GM19468 (cell line): ENCODE measurements around the gene MAPK8IP3.
"Not testable (repeated sequence)": the region's sequence is repeated elsewhere in the genome, so short reads cannot be mapped to it uniquely, and the experiment has no call there.

ENCODE experiments used
- ATAC-seq: cut with Tn5 transposase; IDR thresholded peaks from one replicate; pipeline ENCODE4 v1.9.1; 2021; ENCODE audit warnings: mild to moderate bottlenecking, moderate library complexity, moderate number of reproducible peaks; ENCODE audit not compliant: unreplicated experiment; ENCODE audit errors: extremely low read depth

The MAPK8IP3 gene

DNA sequence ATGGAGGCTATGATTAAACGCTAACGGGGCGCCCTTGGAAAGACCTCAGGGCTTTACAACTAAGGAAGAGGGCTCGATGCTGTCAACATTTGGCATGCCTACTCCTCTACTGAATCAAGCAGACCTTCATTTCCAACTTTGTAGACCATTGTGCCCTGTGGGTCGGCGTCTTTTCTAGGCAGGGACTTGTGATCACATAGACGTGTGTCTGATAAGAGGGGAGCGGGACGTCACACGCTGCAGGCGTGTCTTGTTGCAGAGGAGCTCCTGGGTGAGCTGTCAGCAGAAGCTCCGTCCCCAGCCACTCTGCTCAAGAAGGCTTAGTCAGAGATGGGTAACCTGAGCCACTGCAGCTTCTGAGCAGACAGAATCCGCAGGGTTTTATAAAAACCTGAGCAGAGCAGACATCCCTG is 2.8 kb downstream of the MAPK8IP3 start:
- no peak for ATAC-seq

DNA sequence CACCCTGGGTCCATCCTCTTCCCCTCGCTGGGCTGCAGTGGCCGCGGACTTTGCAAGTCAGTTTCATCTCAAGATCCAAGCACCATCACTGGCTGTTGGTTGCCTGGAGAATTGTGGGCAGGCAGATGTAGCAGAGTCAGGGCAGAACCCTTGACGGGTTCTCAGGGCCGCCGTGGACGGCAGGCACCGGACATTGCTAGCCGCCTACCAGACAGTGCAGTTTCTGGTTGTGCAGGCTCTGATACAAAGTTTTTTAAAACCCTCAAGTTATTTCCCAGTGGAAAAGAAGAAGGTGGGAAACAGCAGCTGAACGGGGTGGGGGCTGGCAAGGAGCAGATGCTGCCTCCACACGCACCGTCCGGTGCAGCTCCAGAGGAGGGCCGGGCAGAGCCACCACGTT is 3.4 kb downstream of the MAPK8IP3 start:
- no peak for ATAC-seq

DNA sequence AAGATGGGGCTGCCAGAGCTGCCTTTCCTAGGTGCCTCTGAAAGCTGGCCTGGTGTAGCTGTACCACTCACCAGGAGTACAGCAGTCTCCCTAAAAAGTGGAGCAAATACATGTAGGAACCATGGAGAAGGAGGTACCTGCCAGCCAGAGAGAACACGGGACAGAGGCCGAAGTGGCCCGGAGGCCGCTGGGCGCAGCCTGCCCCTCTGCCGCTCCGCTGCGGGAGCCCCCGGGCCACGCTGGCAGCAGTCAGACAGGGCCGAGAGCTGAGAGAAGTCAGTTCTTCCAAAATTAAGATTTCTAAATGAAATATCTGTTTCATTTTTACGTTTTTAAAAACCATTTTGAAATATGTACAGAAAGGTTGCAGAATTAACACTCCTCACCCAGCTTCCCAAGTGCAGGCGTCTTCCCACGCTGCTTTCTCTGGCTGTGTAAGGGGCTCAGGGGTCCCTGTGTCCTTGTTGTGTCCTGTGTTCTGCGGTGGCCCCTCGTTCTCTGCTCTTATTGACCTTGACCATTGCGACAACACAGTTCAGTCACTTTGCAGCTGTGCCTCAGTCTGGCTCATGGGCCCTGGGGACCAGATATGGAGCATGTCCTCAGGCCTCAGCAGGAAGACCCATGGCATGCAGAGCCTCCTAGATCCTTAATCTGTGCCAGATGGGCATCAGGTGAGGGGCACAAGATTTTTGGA is 5.0 kb downstream of the MAPK8IP3 start:
- ATAC-seq = no peak

DNA sequence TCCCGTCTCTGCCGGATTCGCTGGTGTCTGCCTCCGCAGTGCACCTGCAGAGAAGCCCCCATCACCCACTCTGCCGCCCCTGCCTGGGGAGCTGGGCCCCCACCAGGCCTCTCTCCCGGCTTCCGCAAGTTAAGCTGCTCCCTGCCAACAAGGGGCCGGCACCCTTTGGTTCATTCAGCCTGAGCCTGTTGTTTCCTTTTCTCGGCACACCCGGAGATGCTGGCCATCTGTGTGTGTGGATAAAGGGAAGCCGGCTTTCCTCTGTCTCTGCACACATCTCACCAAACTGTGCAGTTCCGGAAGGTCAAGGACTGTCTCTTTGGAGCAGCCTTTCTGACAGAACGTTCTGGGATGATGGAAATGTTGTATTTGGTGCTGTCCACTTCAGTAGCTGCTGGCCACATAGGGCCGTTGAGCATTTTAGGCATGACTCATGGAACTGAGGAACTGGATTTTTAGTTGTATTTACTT is 6.8 kb downstream of the MAPK8IP3 start:
- no peak for ATAC-seq

DNA sequence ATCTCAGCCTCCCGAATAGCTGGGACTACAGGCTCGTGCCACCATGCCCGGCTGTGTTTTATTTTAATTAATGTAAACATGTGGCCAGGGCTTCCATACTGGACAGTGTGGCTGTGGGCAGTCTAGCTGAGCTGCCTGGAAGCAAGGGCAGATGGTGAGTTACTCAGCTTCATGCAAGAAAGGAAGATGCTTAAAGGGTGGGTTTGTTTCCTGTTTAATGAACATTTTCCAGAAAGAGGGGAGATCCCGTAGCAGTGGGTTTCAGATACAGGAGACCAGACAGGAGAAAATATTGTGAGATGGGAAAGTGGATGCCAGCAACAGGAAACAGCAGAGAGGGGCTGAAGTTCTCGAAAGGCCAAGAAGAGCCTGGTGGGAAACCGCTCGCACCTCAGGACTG is 7.3 kb downstream of the MAPK8IP3 start:
- ATAC-seq = no peak

DNA sequence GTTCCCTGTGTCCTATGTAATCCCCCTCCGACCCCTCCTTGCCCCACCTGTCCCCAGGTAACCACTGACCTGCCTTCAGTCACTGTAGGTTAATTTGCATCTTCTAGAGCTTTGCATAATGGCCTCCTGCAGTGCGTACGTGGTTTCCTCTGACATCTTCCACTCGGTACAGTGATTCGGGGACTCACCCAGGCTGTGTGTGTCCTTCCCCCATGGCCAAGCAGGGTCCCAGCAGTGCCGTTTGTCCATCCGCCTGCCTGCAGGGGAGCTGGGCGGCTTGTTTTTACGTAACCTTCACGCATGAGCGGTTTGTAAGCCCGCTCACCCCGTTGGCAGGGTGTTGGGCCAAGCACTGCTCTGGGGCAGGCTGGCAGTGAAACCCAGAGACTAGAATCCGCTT is 7.9 kb downstream of the MAPK8IP3 start:
- no peak for ATAC-seq

DNA sequence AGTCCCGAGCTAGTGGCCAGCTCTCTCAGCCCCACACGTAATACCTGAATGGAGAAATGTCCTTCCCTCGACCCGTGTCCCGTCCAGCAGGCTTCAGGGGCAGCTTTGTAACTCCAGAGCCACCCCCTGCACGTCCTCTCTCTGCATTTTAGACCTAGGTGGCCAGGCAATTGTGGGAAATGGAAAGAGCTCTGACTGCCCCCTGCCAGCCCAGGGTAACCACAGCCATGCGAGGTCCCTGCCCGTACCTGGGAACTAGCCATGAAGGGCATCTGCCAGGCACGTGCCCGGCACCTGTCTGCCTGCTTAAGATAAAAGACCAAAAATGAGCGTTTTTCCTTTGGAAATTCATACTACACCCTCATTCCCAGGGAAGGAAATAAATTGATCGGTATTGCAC is 9.2 kb downstream of the MAPK8IP3 start:
- ATAC-seq = no peak

DNA sequence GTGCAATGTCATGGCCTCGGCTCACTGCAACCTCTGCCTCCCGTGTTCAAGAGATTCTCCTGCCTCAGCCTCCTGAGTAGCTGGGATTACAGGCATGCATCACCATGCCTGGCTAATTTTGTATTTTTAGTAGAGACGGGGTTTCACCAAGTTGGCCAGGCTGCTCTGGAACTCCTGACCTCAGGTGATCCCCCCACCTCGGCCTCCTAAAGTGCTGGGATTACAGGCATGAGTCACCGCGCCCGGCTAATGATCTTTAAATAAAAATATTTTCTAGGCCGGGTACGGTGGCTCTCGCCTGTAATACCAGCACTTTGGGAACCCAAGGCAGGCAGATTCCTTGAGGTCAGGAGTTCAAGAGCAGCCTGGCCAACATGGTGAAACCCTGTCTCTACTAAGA is 12.2 kb downstream of the MAPK8IP3 start:
- not testable (repeated sequence) for ATAC-seq

DNA sequence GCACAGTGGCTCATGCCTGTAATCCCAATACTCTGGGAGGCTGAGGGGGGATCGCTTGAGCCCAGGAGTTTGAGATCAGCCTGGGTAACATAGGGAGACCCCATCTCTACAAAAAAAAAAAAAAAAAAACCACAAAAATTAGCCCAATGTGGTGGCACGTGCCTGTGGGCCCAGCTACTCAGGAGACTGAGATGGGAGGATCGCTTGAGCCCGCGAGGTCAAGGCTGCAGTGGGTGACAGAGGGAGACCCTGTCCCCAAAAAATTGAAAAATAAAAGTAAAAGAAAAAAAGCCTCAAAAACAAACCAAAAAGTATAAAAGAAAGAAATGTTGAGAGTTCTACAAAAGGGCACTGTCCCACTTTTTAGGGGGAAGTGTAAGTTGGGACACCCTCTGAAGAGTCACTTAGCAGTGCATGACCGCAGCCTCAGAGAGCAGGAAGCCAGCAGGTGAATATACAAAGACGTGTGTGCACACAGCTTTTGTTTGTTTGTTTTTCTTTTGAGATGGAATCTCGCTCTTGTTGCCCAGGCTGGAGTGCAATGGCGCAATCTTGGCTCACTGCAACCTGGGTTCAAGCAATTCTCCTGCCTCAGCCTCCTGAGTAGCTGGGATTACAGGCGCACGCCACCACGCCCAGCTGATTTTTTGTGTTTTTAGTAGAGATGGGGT is 13.7 kb downstream of the MAPK8IP3 start:
- ATAC-seq = not testable (repeated sequence)

DNA sequence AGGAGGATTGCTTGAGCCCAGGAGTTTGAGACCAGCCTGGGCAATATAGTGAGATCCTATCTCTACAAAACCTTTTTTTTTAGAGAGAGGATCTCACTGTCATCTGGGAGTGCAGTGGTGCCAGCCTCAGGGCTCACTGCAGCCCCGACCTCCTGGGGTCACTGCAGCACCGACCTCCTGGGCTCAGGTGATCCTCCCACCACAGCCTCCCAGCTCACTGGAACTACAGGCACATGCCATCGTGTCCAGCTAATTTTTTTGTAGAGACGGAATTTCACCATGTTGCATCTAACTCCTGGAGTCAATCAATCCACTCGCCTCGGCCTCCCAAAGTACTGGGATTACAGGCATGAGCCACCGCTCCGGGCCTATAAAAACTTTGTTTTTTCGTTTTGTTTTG is 15.4 kb downstream of the MAPK8IP3 start:
- no peak for ATAC-seq

DNA sequence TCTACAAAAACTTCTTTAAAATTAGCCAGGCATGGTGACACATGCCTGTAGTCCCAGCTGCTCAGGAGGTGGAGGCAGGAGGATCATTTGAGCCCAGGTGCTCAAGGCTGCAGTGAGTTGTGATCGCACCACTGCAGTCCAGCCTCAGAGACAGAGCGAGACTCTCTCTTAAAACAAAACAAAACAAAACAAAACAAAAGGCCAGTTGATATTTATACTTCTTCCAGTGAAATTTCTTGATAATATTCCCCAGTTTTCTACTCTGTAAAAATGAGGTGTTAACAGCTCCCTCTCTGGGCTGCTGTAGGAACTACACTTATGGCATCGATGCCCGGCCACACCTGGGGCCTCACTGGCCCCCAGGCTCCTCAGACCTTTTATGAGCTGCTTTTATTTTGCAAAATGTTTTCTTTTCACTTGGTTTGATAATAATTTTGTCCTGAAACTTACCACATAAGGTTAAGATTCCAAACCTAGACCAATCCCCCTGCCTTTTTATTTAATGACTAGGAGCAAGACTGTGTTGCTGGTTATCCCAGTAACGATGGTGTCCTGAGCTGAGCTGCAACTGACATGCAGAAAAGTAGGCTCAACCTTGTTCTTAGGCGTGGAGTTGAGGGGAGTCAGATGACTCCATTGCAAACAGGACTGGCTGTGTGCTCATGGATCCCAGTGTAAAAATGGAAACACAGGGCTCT is 17.6 kb downstream of the MAPK8IP3 start:
- ATAC-seq = no peak

DNA sequence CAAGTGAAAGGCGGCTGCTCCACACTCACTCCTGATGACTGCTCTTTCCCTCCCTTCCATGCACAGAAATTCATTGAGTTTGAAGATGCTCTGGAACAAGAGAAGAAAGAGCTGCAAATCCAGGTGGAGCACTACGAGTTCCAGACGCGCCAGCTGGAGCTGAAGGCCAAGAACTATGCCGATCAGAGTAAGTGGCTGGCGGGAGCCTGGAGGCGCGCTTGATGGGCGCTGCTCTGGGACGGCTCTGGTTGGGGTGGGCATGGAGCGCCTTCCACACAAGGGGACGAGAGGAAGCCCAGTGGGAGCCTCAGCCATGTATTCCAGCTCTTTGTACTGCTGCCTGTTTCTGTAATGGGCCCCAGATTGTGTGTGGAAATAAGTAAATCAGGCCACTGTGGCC is 18.5 kb downstream of the MAPK8IP3 start:
- ATAC-seq = no peak

DNA sequence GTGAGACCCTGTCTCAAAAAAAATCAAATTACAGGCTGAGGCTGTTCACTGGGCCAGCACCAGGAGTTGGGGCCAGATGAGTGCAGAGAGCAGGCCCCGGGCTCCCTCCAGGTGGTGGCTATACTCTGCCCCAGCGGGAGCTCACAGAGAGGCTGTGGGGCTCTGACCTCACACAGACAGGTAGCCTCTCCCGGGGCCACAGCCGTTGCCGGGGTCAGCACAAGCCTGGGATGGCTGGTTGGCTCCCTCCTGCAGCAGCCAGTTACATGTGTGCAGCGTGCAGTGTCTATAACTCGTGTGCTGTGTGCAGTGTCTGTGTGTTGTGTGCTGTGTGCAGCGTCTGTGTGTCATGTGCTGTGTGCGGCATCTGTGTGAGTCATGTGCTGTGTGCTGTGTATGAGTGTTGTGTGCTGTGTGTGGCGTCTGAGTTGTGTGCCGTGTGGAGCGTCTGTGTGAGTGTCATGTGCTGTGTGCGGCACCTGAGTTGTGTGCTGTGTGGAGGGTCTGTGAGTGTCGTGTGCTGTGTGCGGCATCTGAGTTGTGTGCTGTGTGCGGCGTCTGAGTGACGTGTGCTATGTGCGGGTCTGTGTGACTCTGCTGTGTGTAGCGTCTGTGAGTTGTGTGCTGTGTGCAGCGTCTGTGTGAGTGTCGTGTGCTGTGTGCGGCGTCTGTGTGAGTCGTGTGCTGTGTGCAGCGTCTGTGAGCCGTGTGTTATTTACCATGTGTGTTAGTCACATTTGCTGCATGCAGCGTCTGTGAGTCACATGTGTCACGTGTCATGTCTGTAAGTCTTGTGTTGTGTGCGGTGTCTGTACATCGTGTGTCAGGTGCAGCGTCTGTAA is 20.9 kb downstream of the MAPK8IP3 start:
- no peak for ATAC-seq

DNA sequence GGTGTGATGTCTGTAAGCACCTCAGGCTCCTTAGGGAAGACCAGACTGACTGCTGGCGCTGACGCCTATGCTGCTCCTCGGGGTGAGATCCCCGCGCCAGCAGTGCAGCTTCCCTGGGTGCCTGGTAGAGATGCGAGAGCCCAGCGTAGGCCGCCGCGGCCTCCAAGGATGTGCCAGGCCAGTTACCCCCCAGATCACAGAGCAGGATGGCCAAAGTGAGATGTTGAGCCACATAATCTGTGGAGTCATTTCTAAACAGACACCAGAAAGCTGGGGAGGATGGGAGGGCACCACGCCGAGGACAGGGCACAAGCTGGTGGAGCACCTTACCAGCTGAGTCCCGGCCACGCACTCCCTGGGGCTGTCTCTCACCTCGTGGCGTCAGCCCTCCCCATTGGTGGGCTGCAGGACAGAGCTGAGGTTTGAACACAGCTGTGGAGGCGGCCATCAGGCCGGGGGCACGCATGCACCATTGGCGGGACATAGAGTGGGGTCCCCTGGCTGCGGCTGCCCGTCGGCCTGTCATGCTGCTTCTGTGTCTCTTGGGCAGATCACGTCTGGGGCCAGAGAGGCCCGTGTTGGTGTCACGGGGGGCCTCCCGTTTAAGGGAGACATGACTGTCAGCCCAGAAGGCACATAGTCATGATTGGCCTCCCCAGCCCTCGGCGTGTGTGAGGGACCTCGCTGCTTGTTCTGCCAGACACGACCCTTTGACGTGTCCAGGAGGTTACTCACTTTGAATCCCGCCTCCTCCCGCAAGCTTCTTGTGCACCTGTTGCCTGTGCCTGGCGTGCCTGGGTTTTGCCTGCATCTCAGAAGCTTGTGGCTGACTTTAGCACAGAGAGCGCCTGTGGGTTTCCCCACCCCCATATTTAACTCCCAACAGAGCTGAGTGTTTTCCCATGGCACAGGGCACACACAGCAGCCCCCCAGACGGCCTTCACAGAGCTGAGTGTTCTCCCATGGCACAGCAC is 21.9 kb downstream of the MAPK8IP3 start:
- ATAC-seq = no peak

DNA sequence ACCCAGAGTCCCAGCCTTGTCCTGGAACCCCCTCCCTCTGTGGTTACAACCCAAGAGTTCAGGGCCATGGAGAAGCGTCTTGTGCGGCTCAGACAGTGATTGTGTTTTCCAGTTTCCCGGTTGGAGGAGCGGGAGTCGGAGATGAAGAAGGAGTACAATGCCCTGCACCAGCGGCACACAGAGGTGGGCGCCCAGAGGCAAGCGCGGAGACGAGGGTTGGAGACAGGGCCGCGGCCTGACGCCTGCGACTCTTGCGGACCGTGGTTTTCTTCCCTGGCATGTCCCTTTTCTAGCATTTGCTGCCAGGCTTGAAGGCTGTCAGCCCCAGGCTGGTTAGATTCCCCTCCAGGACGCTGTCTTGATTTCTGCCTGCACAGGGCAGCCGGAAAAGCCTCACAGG is 23.0 kb downstream of the MAPK8IP3 start:
- no peak for ATAC-seq

DNA sequence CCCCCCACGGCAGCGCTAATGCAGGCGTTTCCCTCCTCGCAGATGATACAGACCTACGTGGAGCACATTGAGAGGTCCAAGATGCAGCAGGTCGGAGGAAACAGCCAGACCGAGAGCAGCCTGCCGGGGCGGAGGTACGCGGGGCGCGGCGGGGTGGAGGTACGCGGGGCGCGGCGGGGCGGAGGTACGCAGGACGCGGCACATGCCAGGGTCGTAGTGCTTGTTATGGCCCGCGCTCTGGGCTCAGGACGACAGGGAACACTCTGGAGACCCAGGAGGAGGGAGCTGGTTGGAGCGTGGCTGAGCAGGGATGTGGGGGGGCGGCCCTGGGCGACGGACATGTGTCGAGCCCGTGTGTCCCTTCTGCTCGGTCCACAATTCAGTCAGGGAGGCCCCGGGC is 23.4 kb downstream of the MAPK8IP3 start:
- ATAC-seq = no peak

DNA sequence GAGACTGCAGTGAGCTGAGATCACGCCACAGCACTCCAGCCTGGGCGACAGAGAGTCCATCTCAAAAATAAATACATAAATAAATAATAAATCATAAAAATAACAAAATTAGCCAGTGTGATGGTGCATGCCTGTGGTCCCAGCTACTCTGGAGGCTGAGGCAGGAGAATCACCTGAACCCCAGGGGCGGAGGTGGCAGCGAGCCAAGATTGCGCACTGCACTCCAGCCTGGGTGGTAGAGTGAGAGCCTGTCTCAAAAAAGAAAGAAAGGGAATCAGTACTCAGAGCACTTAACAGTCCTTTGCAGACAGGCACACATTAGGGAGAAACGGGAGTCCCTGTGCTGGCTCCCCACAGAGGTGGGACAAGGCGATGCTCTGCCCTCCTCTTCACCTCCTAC is 25.1 kb downstream of the MAPK8IP3 start:
- ATAC-seq = no peak

DNA sequence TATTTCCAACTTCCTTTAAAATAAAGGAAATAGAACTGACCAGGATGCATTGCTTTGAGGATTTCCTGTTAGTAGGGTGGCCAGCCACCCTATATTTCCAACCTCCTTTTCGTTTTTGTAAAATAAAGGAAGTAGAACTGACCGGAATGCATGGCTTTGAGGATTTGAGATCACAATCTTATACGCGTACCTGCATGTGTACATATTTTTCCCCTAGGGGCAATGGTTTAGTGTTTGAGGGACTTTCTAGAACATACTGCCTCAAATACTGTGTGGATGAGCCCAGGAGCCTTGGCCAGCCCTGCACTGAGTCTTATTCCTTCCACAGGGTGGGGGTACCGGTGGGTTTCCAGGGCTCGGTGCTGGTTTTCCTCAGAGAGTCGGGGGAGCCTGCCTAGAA is 25.6 kb downstream of the MAPK8IP3 start:
- no peak for ATAC-seq

DNA sequence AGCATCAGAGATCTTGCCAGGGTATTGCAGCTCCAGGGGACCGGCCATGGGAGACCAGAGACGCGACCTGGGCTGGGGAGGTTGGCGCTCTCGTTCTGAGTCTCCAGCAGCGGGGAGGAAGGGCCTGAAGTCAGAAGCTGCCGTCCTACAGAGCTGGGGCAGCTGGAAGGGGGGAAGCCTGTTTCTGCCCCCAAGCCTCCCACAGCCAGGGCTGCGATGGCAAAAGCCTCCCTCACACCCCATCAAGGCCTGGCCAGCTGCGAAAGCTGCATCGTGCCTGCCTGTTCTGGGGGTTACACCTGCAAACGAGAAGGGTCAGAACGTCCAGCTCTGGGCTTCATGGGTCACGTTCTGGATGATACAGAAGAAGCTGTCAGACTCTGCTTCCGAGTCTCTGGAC is 26.1 kb downstream of the MAPK8IP3 start:
- ATAC-seq = no peak
